SK-N-MC (cell line): ENCODE data around the gene ERG.
A peak's percentile ranks its signal among the peaks of the same experiment; 100 is the strongest.

Source experiments
- DNase-seq: peaks from one replicate; pipeline ENCODE4 v3.0.0-alpha.2; 2011; ENCODE audit warnings: low read depth, low spot score
- H3K27ac ChIP-seq: fragments of 200-600 bp; sonication (generic); 2 replicates; pipeline ENCODE4 v1.5.1; 2016; ENCODE audit warnings: mixed run types
- H3K36me3 ChIP-seq: fragments of 200-600 bp; sonication (generic); 2 replicates; pipeline ENCODE4 v1.6.1; 2017; ENCODE audit warnings: antibody characterized with exemption, low read length, mixed read lengths; ENCODE audit not compliant: insufficient read depth
- H3K4me3 ChIP-seq: fragments of 200-600 bp; sonication (generic); 2 replicates; pipeline ENCODE4 v1.5.1; 2016
- H3K9ac ChIP-seq: fragments of 200-600 bp; sonication (generic); 2 replicates; pipeline ENCODE4 v1.8.0; 2017; ENCODE audit warnings: mixed run types, mixed read lengths; ENCODE audit not compliant: insufficient read length
- H3K9me3 ChIP-seq: fragments of 200-600 bp; sonication (generic); 2 replicates; pipeline ENCODE4 v1.6.1; 2017; ENCODE audit warnings: low read depth, mild to moderate bottlenecking, antibody characterized with exemption, low read length, moderate library complexity, mixed read lengths
- EZH2 ChIP-seq: fragments of 200-600 bp; sonication (generic); IDR thresholded peaks from one replicate; pipeline ENCODE4 v1.6.1; 2017; ENCODE audit warnings: antibody characterized with exemption
- FOXP2 ChIP-seq: optimal IDR thresholded peaks from 2 replicates; pipeline ENCODE3; 2011; ENCODE audit warnings: mild to moderate bottlenecking, moderate library complexity; ENCODE audit not compliant: insufficient read depth; ENCODE audit errors: extremely low read length, control extremely low read depth
- POLR2AphosphoS5 ChIP-seq: IDR thresholded peaks from 2 replicates; pipeline ENCODE4 v1.6.1; 2012; ENCODE audit warnings: mild to moderate bottlenecking, low read depth, low read length, borderline replicate concordance

ERG gene

GRCh38 chr21:38504066-38504465 is 5.8 kb upstream of the ERG start:
- H3K4me3 ChIP-seq, result peak overlapping the region; percentile 8; the same call in 1 of the 2 replicates
- no peak overlapping the region for H3K9ac ChIP-seq
- no peaks in the 10 kb centered on the region for H3K9me3 ChIP-seq
- no peaks in the 10 kb centered on the region for H3K36me3 ChIP-seq
- no peak for DNase-seq
- TF ChIP-seq POLR2AphosphoS5, result no peak
- TF ChIP-seq EZH2, result no peak
- no peak for TF ChIP-seq FOXP2
- no peak overlapping the region for H3K27ac ChIP-seq

DNA sequence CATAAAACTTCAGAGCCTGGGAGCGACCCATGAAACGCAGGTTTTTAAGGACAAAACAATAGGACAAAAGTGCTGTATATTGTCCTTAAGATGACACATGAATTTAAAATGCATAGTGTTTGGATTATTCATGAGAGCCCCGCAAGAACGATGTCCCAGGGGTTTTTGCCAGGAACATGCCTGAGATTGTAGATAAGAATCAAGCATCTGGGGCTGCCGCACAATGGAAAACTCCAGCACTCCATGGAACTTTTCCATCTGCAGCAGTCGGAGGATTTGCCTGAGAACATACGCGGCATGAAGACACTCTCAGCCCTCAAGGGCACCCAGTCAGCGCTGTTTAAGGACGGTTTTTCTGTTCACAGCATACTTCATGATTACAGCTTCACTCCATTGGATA is 5.3 kb upstream of the ERG start:
- Histone ChIP-seq H3K9ac (no peak overlapping the region), H3K36me3 (no peaks in the 10 kb centered on the region), H3K4me3 (peak overlapping the region; percentile 8; the same call in 1 of the 2 replicates), H3K9me3 (no peaks in the 10 kb centered on the region), H3K27ac (no peak overlapping the region)
- TF ChIP-seq FOXP2 (no peak), POLR2AphosphoS5 (no peak), EZH2 (no peak)
- DNase-seq, result peak; percentile 44

- no peak overlapping the region for H3K4me3 ChIP-seq
- no peak overlapping the region for H3K9ac ChIP-seq
- no peaks in the 10 kb centered on the region for H3K36me3 ChIP-seq
- no peaks in the 10 kb centered on the region for H3K9me3 ChIP-seq
- no peak for TF ChIP-seq POLR2AphosphoS5
- TF ChIP-seq EZH2, result no peak
- no peak for TF ChIP-seq FOXP2
- DNase-seq, result no peak
- H3K27ac ChIP-seq, result no peak overlapping the region
Observed at GRCh38 chr21:38500073-38500472, 1.8 kb upstream of the ERG start.

DNA sequence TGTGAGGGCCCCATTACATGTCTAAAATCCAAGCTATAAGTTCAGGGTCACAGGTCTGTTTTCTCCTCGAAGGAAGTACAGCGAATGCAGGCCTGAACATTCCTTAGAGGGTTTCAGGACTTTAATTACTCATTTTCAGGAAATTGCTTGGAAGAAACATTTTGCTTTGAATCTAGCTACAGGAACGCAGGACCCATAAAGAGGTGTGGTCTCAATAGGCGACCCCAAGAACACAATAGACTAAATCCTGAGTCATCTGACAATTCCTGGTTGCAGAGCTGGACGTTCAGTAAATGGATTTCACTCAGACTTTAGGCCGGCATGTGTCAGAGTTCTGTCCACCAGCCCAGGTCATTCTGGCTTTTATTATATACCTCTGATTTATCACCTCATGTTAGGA is 1.0 kb upstream of the ERG start:
- DNase-seq, result no peak
- no peak for TF ChIP-seq POLR2AphosphoS5
- no peak for TF ChIP-seq FOXP2
- no peak for TF ChIP-seq EZH2
- H3K9ac ChIP-seq, result no peak overlapping the region
- no peaks in the 10 kb centered on the region for H3K9me3 ChIP-seq
- no peak overlapping the region for H3K4me3 ChIP-seq
- no peaks in the 10 kb centered on the region for H3K36me3 ChIP-seq
- no peak overlapping the region for H3K27ac ChIP-seq

- Histone ChIP-seq H3K27ac (no peak overlapping the region), H3K9ac (no peak overlapping the region), H3K4me3 (no peak overlapping the region), H3K9me3 (no peaks in the 10 kb centered on the region), H3K36me3 (no peaks in the 10 kb centered on the region)
- DNase-seq, result no peak
- TF ChIP-seq FOXP2, result no peak
- TF ChIP-seq EZH2, result no peak
- TF ChIP-seq POLR2AphosphoS5, result no peak
Observed at GRCh38 chr21:38496224-38496623, 2.1 kb downstream of the ERG start.

DNA sequence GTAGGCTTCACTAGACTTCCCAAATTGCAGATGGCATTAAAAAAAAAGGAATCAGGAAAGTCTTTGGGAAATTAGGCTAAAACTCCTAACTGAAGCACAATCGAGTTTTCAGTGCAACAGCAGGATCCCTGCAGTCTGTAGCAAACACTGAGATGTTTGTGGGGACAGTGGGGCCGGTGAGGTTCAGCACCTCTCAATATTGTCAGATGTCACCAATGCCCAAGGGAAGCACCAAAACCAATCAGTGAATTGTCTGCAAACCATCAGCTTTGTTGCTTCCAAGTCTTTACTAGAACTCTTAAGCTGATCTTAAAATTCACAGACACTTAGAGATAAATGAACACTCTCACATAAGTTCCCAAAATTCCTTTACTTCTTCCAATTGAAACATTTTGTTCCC is 2.6 kb downstream of the ERG start:
- DNase-seq, result no peak
- Histone ChIP-seq H3K27ac (no peak overlapping the region), H3K4me3 (no peak overlapping the region), H3K9me3 (no peaks in the 10 kb centered on the region), H3K9ac (no peak overlapping the region), H3K36me3 (no peaks in the 10 kb centered on the region)
- no peak for TF ChIP-seq EZH2
- no peak for TF ChIP-seq FOXP2
- no peak for TF ChIP-seq POLR2AphosphoS5

DNA sequence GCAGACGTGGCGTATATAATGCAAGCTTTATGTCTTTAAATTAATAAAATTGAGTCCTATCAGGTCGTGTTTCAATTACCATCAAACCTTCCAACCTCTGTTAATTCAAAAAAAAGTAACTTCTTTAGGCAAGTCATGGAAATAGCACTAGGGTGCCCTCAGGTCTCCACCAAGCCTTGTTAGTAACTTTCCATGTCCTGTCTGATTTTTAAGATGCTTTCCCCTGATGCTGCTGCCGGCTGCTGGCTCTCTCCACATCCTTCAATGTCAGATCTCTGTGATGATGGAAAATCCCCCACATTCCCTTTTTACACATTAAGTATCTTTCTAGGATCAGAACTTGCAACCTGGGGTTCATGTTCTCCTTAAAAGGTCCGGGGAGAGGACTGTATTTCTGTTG is 3.0 kb downstream of the ERG start:
- Histone ChIP-seq H3K27ac (no peak overlapping the region), H3K36me3 (no peaks in the 10 kb centered on the region), H3K9ac (no peak overlapping the region), H3K4me3 (no peak overlapping the region), H3K9me3 (no peaks in the 10 kb centered on the region)
- no peak for TF ChIP-seq FOXP2
- TF ChIP-seq POLR2AphosphoS5, result no peak
- TF ChIP-seq EZH2, result no peak
- no peak for DNase-seq

GRCh38 chr21:38494703-38495102 is 3.6 kb downstream of the ERG start:
- Histone ChIP-seq H3K9ac (no peak overlapping the region), H3K36me3 (no peaks in the 10 kb centered on the region), H3K4me3 (no peak overlapping the region), H3K9me3 (no peaks in the 10 kb centered on the region), H3K27ac (no peak overlapping the region)
- TF ChIP-seq POLR2AphosphoS5 (no peak), EZH2 (no peak), FOXP2 (no peak)
- DNase-seq, result no peak

DNA sequence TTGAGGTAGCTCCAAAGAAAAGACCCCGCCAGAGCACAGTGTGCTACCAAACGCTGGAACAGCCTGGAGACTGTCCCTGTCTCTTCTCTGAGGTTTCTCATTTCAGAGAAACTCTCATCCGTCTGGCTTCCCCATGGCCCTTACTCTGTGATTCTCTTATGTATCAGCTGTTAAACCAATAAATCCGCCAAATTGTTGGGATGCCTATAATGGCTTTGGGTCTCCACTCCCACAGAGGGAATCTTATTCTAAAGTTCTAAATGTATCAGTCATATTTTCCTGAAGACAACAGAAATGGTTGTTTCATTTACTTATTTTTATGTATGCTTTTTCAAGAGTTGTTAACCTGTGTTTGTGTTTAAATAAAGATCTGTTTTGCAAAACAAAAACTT is 4.0 kb downstream of the ERG start:
- Histone ChIP-seq H3K27ac (no peak overlapping the region), H3K4me3 (no peak overlapping the region), H3K36me3 (no peaks in the 10 kb centered on the region), H3K9me3 (no peaks in the 10 kb centered on the region), H3K9ac (no peak overlapping the region)
- no peak for TF ChIP-seq EZH2
- DNase-seq, result no peak
